Esophagus muscularis mucosa (tissue), 4 donors: ENCODE measurements around the gene ADRA2C. TPM values are rescaled to one million over a fixed set of nuclear protein-coding genes. Genes with fewer than 3 reads are reported as not detected.

ENCODE experiments used
- DNase-seq: peaks from one replicate; pipeline ENCODE4 v3.0.0-alpha.2; 2017; ENCODE audit errors: extremely low spot score
- H3K27ac ChIP-seq, 4 donors: fragments of 200-600 bp; sonication (generic); replicated peaks in 1 of 4; 1 replicate in 3 of 4; 2 replicates in 1 of 4; pipeline ENCODE4 v1.5.1; 2016 to 2019; ENCODE audit warnings: mild to moderate bottlenecking in 1 of 4
- H3K27me3 ChIP-seq, 4 donors: fragments of 200-600 bp; sonication (generic); one replicate each; pipeline versions ENCODE4 v1.5.1 to v1.6.0; 2016 to 2019
- H3K36me3 ChIP-seq, 4 donors: fragments of 200-600 bp; sonication (generic); one replicate each; pipeline ENCODE4 v1.5.1; 2016 to 2019
- H3K4me1 ChIP-seq, 4 donors: fragments of 200-600 bp; sonication (generic); one replicate each; pipeline ENCODE4 v1.5.1; 2016 to 2019
- H3K4me3 ChIP-seq, 4 donors: fragments of 200-600 bp; sonication (generic); 1 replicate in 2 of 4; 2 replicates in 2 of 4; pipeline ENCODE4 v1.5.1; 2016 to 2019; ENCODE audit warnings: mild to moderate bottlenecking in 4 of 4, moderate library complexity in 1 of 4
- H3K9me3 ChIP-seq, 4 donors: fragments of 200-600 bp; sonication (generic); 1 replicate in 3 of 4; 2 replicates in 1 of 4; pipeline ENCODE4 v1.5.1; 2016 to 2019
- EP300 ChIP-seq: sonication (generic); formaldehyde crosslinking; IDR thresholded peaks from one replicate; pipeline ENCODE4 v1.6.1; 2017; ENCODE audit warnings: antibody characterized with exemption
- POLR2A ChIP-seq: fragments of 450-650 bp; IDR thresholded peaks from one replicate; pipeline ENCODE4 v1.6.1; 2017; ENCODE audit warnings: antibody characterized with exemption, moderate library complexity, mild to moderate bottlenecking, low read depth
- POLR2AphosphoS5 ChIP-seq, 2 donors: sonication (generic); formaldehyde crosslinking; IDR thresholded peaks; one replicate each; pipeline ENCODE4 v1.6.1; 2017; ENCODE audit warnings: antibody characterized with exemption in 2 of 2
- WGBS: methylation state at CpG from one replicate; pipeline ENCODE4 v1.1.5; 2018; 5-methylcytosine and 5-hydroxymethylcytosine counted together
- intact Hi-C: fragments of 100-400 bp; cut with DNase I; formaldehyde crosslinking; loops from one replicate; pipeline ENCODE4 v1.15.1; 2023
- total RNA-seq, 4 donors: library from RNA; depleted of rRNA; stranded (reverse); fragments of >200 nt; gene quantifications; one replicate each; pipeline versions ENCODE4 v1.1.0 to v1.2.1, GENCODE V29; 2016
- TF ChIP-seq, protein P1 (sequence below), 3 experiments: fragments of 200-600 bp in 2 of 3; fragments of 450-650 bp in 1 of 3; sonication (generic) in 2 of 3; IDR thresholded peaks; one replicate each; pipeline ENCODE4 v1.5.1; 2017 to 2019; ENCODE audit warnings: antibody characterized with exemption in 3 of 3, mild to moderate bottlenecking in 2 of 3, moderate library complexity in 1 of 3

The ADRA2C gene
- total RNA-seq, 4 donors from 2014 or later = 2.9 to 10.3 (median 8.4) TPM

DNA sequence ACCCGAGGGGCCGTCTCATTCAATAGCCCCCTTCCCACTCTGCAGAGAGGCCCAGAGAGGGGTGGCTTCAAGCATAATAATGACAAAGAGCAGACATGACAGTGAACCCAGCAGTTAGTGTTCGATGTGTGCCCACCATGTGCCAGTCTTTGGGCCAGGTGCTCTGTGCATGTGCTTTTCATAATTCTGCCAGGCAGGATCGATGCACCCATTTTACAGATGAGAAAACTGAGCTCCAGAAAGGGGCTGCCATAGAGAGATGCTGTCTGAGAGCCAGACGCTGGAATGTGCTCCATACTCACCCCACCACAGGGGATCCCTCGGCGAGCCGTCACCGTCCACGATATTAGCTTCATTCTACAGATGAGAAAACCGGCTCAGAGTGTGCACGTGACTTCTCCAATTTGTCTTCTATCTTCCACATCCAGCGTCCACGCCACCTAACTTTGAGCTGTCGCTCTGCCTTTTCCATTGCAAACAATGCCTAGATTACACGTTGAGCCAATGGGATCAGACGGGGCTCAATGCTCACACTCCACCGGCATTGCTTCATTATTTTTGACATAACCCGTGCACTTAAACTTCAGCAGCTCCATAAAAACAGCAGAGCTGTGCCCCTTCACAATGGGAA, 8.2 kb downstream of the ADRA2C start:
- Histone ChIP-seq H3K9me3 (peaks cover 0 to 9% (median 4%) of the 10 kb centered on the region in 4 donors), H3K36me3 (no peaks in the 10 kb centered on the region), H3K4me1 (no peaks in the 10 kb centered on the region), H3K27me3 (peaks cover 0 to 90% (median 16%) of the 10 kb centered on the region in 4 donors), H3K27ac (no peak overlapping the region), H3K4me3 (no peak overlapping the region)
- no peak for DNase-seq
- intact Hi-C loops = no loop called here
- TF ChIP-seq EP300 = no peak
- no peak for TF ChIP-seq POLR2AphosphoS5 (IDR thresholded peaks at IDR 0.05)
- no peak for TF ChIP-seq POLR2A
- TF ChIP-seq, protein P1, sequence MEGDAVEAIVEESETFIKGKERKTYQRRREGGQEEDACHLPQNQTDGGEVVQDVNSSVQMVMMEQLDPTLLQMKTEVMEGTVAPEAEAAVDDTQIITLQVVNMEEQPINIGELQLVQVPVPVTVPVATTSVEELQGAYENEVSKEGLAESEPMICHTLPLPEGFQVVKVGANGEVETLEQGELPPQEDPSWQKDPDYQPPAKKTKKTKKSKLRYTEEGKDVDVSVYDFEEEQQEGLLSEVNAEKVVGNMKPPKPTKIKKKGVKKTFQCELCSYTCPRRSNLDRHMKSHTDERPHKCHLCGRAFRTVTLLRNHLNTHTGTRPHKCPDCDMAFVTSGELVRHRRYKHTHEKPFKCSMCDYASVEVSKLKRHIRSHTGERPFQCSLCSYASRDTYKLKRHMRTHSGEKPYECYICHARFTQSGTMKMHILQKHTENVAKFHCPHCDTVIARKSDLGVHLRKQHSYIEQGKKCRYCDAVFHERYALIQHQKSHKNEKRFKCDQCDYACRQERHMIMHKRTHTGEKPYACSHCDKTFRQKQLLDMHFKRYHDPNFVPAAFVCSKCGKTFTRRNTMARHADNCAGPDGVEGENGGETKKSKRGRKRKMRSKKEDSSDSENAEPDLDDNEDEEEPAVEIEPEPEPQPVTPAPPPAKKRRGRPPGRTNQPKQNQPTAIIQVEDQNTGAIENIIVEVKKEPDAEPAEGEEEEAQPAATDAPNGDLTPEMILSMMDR (IDR thresholded peaks at IDR 0.05) = no peak
- WGBS = 67% methylated on average over 19 of the region's 19 CpGs

DNA sequence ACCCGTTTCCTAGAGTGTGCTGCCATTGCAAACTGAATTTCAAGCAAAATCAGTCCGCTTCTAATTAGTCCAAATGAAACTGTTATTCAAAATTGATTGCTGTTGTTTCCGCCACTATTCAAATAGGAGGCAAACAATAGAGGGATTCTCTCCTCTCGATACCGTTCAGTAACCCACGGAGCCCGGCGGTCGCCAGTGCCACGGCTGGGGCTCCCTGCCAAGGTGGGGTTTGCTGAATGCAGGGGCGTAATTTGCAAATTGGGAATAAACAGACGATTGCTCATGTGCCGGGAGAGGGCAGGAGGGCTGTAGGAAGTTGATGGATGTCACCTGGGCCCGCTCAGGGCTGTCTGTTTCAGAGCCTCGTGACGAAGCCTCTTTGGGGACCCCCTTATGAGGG, 8.8 kb downstream of the ADRA2C start:
- Histone ChIP-seq H3K27ac (no peak overlapping the region), H3K36me3 (no peaks in the 10 kb centered on the region), H3K4me3 (no peak overlapping the region), H3K4me1 (no peaks in the 10 kb centered on the region), H3K9me3 (peaks cover 0 to 9% (median 4%) of the 10 kb centered on the region in 4 donors), H3K27me3 (peaks cover 0 to 90% (median 10%) of the 10 kb centered on the region in 4 donors)
- WGBS = 37% methylated on average over 7 of the region's 16 CpGs
- DNase-seq = no peak
- TF ChIP-seq, protein P1 (IDR thresholded peaks at IDR 0.05) = no peak
- TF ChIP-seq EP300 = no peak
- no peak for TF ChIP-seq POLR2AphosphoS5 (IDR thresholded peaks at IDR 0.05)
- TF ChIP-seq POLR2A = no peak
- intact Hi-C loops = no loop called here

DNA sequence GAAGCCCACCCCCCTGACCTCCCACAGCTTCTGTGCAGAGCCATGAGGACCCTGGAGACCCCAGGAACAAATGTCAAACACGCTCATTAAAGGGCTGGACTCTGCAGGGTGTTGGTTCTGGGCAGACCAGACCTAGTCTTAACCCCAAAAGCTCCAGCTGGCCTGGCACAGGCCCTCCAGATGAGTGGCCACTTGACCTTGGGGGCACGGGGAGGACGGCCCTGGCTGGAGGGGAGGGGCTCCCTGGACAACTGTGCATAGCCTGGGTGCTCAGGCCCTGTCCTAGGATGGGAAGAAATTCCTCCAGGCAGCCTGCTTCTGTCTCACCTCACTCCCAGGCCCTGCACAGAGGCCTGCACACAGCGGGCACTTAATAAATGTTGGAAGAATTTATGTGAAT, 9.4 kb downstream of the ADRA2C start:
- TF ChIP-seq EP300 = no peak
- TF ChIP-seq, protein P1 (IDR thresholded peaks at IDR 0.05) = no peak
- 61% methylated on average over 3 of the region's 4 CpGs for WGBS
- Histone ChIP-seq H3K27me3 (peaks cover 0 to 90% (median 4%) of the 10 kb centered on the region in 4 donors), H3K36me3 (no peaks in the 10 kb centered on the region), H3K9me3 (peaks cover 0 to 9% (median 4%) of the 10 kb centered on the region in 4 donors), H3K27ac (no peak overlapping the region), H3K4me1 (no peaks in the 10 kb centered on the region), H3K4me3 (no peak overlapping the region)
- no peak for DNase-seq
- intact Hi-C loops = no loop called here

DNA sequence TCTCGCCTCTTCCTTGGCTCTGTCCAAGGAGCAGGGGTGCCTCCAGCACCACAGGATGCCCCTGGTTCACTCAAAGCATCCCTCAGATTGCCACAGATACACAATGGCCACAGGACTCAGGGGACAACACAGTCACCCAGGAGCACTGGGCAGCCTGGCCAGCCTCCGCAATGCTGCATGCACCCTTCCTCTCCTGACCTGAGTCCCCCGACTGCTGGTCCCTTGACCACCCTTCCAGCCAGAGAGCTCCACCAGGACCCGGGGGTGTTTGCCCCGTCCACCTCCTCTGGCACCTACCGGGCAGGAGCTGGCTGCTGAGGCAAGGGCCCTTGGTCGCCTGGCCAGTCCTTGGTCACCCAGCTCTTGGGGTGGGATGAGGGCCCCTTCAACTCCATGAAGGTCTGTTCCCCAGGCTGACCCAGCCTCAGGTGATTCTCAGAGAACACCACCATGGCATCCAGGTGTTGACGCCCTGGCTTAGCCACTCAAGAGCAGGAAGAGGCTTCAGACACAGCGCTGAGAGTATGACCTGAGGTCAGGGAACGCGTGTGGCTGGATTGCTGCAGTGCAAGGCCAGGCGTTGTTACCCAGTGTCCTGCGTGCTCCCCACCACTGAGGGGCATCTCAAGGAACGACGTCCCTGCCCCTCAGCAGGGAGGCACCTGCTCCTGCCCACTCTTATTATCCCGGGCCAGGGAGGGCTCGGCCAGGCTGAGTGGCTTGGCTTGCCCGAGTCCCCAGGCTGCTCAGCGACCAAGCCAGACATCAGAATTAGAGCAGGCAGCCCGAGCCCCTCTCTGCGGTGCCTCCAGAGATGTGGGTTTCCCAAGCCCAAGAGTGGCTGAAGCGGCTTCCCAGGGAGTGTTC, 10.2 kb downstream of the ADRA2C start:
- DNase-seq = no peak
- Histone ChIP-seq H3K36me3 (no peaks in the 10 kb centered on the region), H3K9me3 (peaks cover 0 to 9% (median 4%) of the 10 kb centered on the region in 4 donors), H3K27ac (no peak overlapping the region), H3K4me3 (no peak overlapping the region), H3K4me1 (no peaks in the 10 kb centered on the region), H3K27me3 (peaks cover 0 to 90% (median under 1%) of the 10 kb centered on the region in 4 donors)
- intact Hi-C loops = no loop called here
- no peak for TF ChIP-seq POLR2AphosphoS5 (IDR thresholded peaks at IDR 0.05)
- TF ChIP-seq, protein P1 (IDR thresholded peaks at IDR 0.05) = no peak
- no peak for TF ChIP-seq POLR2A
- TF ChIP-seq EP300 = no peak
- WGBS = 81% methylated on average over 5 of the region's 22 CpGs
